Peyer's patch (tissue), 4 donors: ENCODE measurements around the gene ATP2C2. TPM values are rescaled to one million over a fixed set of nuclear protein-coding genes. Genes with fewer than 3 reads are reported as not detected.

Experiments
- DNase-seq, 3 donors: peaks; one replicate each; pipeline ENCODE4 v3.0.0-alpha.2; 2017 to 2019
- H3K27ac ChIP-seq, 4 donors: fragments of 200-600 bp; sonication (generic); one replicate each; pipeline ENCODE4 v1.5.1; 2016 to 2019
- H3K27me3 ChIP-seq, 2 donors: fragments of 200-600 bp; sonication (generic); one replicate each; pipeline ENCODE4 v1.5.1; 2019
- H3K36me3 ChIP-seq, 3 donors: fragments of 200-600 bp; sonication (generic); one replicate each; pipeline ENCODE4 v1.5.1; 2016 to 2019
- H3K4me1 ChIP-seq, 4 donors: fragments of 200-600 bp; sonication (generic); one replicate each; pipeline ENCODE4 v1.5.1; 2016 to 2019
- H3K4me3 ChIP-seq, 4 donors: fragments of 200-600 bp; sonication (generic); 1 replicate in 3 of 4; 2 replicates in 1 of 4; pipeline ENCODE4 v1.5.1; 2016 to 2019; ENCODE audit warnings: mild to moderate bottlenecking in 1 of 4
- H3K9me3 ChIP-seq, 4 donors: fragments of 200-600 bp; sonication (generic); one replicate each; pipeline ENCODE4 v1.5.1; 2016 to 2019; ENCODE audit warnings: mild to moderate bottlenecking in 1 of 4
- POLR2A ChIP-seq, 2 donors: fragments of 450-650 bp; IDR thresholded peaks; one replicate each; pipeline ENCODE4 v1.5.1; 2017; ENCODE audit warnings: antibody characterized with exemption in 2 of 2, mild to moderate bottlenecking in 2 of 2, moderate library complexity in 2 of 2
- total RNA-seq, 4 donors: library from RNA; depleted of rRNA; stranded (reverse); fragments of >200 nt; gene quantifications; one replicate each; pipeline ENCODE4 v1.1.0, GENCODE V29; 2016
- TF ChIP-seq, protein P1 (sequence below), 6 experiments: fragments of 450-650 bp in 4 of 6; fragments of 200-600 bp in 2 of 6; sonication (generic) in 1 of 6; IDR thresholded peaks; one replicate each; pipeline ENCODE4 v1.5.1; 2017 to 2019; ENCODE audit warnings: antibody characterized with exemption in 6 of 6, mild to moderate bottlenecking in 3 of 6, moderate library complexity in 1 of 6

Gene ATP2C2
- total RNA-seq, 4 donors from 2014 or later: 84.2 to 148 (median 115) TPM

DNA sequence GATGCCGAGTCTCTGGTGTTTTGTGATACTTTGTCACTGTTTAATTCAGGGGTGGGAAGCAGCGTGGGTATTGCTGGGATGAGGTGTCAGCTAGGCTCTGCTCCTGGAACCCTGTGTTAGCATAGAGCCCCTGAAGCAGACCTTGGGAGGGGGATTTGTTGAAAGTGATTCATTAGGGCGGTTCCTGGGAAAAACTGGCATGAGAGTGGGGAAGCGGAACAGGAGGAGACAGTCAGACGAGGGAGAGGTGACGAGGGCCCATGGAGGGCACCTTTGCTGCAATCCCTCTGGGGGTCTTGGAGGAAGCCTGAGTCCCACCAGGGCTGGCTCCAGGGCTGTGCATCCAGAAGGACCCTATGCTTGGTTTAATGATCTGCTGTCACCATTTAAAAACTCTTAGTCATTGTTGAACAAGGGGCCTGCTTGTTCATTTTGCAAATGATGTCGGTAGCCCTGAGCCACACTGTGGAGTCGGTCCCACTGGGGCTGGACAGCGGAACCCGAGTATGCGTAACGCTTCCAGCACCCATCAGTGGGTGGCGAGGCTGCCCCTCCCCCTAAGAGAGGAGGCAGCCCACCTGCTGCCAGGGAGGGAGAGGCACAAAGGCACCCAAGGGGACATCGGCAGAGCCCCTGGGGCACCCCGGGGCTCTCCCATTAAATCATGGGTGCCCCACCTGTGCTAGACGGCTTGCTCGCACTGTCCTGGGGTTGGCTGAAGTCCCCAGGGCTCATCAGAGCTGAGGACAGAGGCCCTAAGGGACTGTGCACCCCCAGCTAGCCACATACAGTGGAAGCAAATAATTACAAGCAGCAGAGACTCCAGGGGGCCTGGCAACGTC lies 38.3 kb upstream of the ATP2C2 start:
- no peaks in the 10 kb centered on the region for H3K9me3 ChIP-seq
- no peaks in the 10 kb centered on the region for H3K27me3 ChIP-seq
- H3K36me3 ChIP-seq: no peaks in the 10 kb centered on the region
- no peak overlapping the region for H3K27ac ChIP-seq
- peaks cover 0 to 10% (median 0%) of the 10 kb centered on the region in 4 donors for H3K4me1 ChIP-seq
- H3K4me3 ChIP-seq: no peak overlapping the region
- no peak for DNase-seq
- TF ChIP-seq, protein P1, sequence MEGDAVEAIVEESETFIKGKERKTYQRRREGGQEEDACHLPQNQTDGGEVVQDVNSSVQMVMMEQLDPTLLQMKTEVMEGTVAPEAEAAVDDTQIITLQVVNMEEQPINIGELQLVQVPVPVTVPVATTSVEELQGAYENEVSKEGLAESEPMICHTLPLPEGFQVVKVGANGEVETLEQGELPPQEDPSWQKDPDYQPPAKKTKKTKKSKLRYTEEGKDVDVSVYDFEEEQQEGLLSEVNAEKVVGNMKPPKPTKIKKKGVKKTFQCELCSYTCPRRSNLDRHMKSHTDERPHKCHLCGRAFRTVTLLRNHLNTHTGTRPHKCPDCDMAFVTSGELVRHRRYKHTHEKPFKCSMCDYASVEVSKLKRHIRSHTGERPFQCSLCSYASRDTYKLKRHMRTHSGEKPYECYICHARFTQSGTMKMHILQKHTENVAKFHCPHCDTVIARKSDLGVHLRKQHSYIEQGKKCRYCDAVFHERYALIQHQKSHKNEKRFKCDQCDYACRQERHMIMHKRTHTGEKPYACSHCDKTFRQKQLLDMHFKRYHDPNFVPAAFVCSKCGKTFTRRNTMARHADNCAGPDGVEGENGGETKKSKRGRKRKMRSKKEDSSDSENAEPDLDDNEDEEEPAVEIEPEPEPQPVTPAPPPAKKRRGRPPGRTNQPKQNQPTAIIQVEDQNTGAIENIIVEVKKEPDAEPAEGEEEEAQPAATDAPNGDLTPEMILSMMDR (IDR thresholded peaks at IDR 0.05): no peak
- TF ChIP-seq POLR2A (IDR thresholded peaks at IDR 0.05): no peak

DNA sequence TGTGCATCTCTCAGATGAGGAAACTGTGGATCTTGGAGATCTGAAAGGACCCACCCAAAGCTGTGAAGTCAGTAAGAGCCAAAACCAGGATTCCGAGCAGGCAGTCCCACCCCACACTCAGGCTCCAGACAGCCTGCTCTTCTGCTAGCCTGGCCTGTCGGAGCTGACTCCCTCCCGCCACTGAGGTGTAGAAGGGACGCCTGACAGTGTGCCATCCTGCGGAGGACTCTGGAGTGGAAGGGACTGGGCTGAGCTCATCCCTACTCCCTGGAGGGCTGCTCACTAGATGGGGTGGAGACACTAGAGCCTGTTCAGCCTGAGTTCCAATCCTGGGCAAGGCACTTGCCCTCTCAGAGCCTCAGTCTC lies 37.7 kb upstream of the ATP2C2 start:
- no peak for DNase-seq
- no peak overlapping the region for H3K27ac ChIP-seq
- TF ChIP-seq, protein P1 (IDR thresholded peaks at IDR 0.05): no peak
- no peak for TF ChIP-seq POLR2A (IDR thresholded peaks at IDR 0.05)
- no peaks in the 10 kb centered on the region for H3K36me3 ChIP-seq
- H3K4me1 ChIP-seq: peaks cover 0 to 10% (median 0%) of the 10 kb centered on the region in 4 donors
- H3K27me3 ChIP-seq: no peaks in the 10 kb centered on the region
- no peak overlapping the region for H3K4me3 ChIP-seq
- no peaks in the 10 kb centered on the region for H3K9me3 ChIP-seq

DNA sequence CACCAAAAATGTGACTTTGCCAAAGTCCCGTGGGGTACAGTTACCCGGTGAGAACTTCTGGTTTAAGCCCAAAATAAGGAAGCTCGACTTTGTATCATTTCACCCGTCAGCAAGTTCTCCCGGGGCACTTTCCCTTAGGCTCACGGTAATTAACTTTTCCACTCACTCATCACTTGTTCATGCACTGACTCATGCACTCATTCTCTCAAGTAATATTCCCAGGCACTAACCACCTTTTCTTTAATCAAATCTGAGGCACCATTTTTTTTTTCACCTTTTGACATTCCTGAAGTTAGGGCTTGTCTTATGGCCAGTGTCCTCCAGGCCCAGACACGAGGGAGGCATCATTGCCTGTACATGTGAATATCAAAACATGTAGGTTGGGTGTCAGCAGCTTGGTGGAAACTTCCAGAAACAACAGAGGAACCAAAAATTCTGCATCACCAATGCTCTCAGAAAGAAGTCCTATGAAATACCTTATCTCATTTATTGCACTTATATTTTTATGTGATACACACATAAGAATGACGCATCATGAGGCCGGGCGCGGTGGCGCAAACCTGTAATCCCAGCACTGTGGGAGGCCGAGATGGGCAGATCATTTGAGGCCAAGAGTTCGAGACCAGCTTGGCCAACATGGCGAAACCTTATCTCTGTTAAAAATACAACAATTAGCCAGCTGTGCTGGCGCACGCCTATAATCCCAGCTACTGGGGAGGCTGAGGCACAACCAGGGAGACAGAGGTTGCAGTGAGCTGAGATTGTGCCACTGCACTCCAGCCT lies 36.1 kb upstream of the ATP2C2 start:
- Histone ChIP-seq H3K4me3 (no peak overlapping the region), H3K36me3 (no peaks in the 10 kb centered on the region), H3K27ac (no peak overlapping the region), H3K27me3 (no peaks in the 10 kb centered on the region), H3K4me1 (peaks cover 0 to 10% (median 0%) of the 10 kb centered on the region in 4 donors), H3K9me3 (no peaks in the 10 kb centered on the region)
- TF ChIP-seq, protein P1 (IDR thresholded peaks at IDR 0.05): no peak
- no peak for TF ChIP-seq POLR2A (IDR thresholded peaks at IDR 0.05)
- no peak for DNase-seq

DNA sequence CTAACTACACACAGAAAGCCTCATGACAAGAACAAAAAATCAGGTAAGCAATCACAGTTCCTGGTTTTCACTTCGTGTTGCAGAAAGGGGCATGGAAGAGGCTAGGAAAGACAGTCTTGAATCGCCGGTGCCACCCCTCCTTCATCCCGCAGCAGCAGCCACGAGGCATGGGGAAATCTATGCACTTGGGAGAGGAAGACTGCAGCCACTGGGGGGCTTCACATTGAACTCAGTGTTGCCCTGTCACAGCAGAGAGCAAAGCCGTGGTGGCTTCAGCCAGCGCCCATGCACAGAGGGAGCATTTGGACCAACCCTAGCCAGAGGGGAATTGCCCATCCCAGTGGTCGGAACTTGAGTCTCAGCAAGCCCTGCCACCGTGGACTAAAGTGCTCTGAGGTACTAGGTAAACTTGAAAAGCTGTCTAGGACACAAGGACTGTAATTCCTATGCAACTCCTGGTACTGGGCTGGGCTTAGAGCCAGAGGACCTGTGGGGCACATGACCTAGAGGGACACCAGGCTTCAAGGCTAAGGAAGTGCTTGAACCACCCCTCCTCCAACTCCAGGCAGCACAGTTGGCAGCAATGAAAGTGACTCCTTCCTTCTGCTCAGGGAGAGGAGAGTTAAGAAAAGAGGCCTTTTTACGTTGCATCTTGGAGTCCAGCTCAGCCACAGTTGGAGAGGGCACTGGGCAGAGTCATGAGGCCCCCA lies 35.2 kb upstream of the ATP2C2 start:
- peak in 1 of 3 donors; percentile 82 for DNase-seq
- Histone ChIP-seq H3K36me3 (no peaks in the 10 kb centered on the region), H3K27ac (peak overlapping the region in 2 of 4 donors; percentile 64 to 85), H3K9me3 (no peaks in the 10 kb centered on the region), H3K4me3 (no peak overlapping the region), H3K4me1 (peaks cover 0 to 10% (median 0%) of the 10 kb centered on the region in 4 donors), H3K27me3 (no peaks in the 10 kb centered on the region)
- no peak for TF ChIP-seq POLR2A (IDR thresholded peaks at IDR 0.05)
- TF ChIP-seq, protein P1 (IDR thresholded peaks at IDR 0.05): peak in 2 of 6 experiments; percentile 37 to 52

DNA sequence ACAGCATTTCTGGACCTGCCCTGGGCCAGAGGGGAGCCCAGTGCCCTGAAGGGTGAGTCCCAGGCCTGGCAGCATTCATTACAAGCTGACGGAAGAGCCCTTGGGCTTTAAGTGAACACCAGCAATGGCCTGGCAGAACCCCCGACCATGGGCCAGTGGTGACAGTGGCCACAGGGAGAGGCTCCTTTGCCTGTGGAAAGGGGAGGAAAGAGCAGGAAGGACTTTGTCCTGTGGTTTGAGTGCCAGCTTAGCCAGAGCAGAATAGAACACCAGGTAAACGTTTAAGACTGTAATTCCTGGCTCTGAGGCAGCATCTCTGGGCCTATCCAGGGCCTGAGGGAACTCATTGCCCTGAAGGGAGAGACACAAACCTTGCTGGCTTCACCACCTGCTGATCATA lies 34.3 kb upstream of the ATP2C2 start:
- H3K27ac ChIP-seq: peak overlapping the region in 2 of 4 donors; percentile 64 to 85

More for the DNA sequence above, 34.3 kb upstream of the ATP2C2 start:
- no peak overlapping the region for H3K4me3 ChIP-seq
- H3K36me3 ChIP-seq: no peaks in the 10 kb centered on the region
- peak in 1 of 3 donors; percentile 65 for DNase-seq
- H3K4me1 ChIP-seq: peaks cover 0 to 10% (median 0%) of the 10 kb centered on the region in 4 donors
- H3K27me3 ChIP-seq: no peaks in the 10 kb centered on the region
- TF ChIP-seq POLR2A (IDR thresholded peaks at IDR 0.05): no peak
- TF ChIP-seq, protein P1 (IDR thresholded peaks at IDR 0.05): peak in 1 of 6 experiments; percentile 3
- no peaks in the 10 kb centered on the region for H3K9me3 ChIP-seq
